ENCODE results near the gene ZNF217. TPM values are rescaled to one million over a fixed set of nuclear protein-coding genes. Genes with fewer than 3 reads are reported as not detected.
"Not testable (repeated sequence)": the region's sequence is repeated elsewhere in the genome, so short reads cannot be mapped to it uniquely, and the experiment has no call there.

The ZNF217 gene
- total RNA-seq, 2 experiments from 2014 or later = 83.5 to 87.4 TPM

DNA sequence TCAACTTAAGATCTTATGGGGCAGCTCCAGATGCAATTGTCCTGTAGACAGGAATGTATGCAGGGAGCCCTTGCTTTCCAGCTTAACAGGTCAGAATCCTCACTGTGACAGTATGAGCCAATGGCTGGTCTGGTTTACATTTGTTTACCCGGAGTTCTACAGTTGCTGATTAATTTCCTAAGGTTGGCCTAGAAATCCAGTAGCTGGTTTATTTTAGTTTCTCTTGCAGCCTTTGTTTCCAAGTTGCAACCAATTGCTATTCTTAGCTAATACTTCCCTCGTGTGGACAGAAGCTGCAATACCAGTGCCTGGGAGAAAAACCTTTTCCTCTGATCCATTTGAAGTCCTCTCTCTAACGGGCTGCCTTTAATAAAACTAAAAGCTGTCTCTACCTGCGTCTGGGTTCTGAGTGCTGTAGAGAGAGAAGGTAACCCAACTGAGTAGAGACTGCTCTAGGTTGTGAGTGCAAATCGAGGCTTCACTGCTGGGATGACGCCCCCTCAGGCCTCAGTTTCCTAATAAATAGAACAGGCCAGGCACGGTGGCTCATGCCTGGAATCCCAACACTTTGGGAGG lies 45.9 kb downstream of the ZNF217 start:
- CTCF ChIA-PET = interaction anchor here (2.2 kb wide), 1 partner anchor 1235 kb away, joined by 8 read pairs; no protein-coding TSS in a partner anchor
- H3K27me3 ChIP-seq (ENCODE audit: control insufficient read depth in 1 of 2, insufficient read depth in 2 of 2, low read length in 2 of 2) = no peaks in the 10 kb centered on the region
- no peaks in the 10 kb centered on the region for H3K9me3 ChIP-seq (ENCODE audit: control insufficient read depth in 1 of 2, insufficient read depth in 1 of 2, low read length in 2 of 2)
- POLR2A ChIA-PET = interaction anchor here (0.6 to 1.6 kb wide), 2 partner anchors 113 to 1419 kb away, joined by 5 read pairs; no protein-coding TSS in a partner anchor
- TF ChIP-seq, protein P1, sequence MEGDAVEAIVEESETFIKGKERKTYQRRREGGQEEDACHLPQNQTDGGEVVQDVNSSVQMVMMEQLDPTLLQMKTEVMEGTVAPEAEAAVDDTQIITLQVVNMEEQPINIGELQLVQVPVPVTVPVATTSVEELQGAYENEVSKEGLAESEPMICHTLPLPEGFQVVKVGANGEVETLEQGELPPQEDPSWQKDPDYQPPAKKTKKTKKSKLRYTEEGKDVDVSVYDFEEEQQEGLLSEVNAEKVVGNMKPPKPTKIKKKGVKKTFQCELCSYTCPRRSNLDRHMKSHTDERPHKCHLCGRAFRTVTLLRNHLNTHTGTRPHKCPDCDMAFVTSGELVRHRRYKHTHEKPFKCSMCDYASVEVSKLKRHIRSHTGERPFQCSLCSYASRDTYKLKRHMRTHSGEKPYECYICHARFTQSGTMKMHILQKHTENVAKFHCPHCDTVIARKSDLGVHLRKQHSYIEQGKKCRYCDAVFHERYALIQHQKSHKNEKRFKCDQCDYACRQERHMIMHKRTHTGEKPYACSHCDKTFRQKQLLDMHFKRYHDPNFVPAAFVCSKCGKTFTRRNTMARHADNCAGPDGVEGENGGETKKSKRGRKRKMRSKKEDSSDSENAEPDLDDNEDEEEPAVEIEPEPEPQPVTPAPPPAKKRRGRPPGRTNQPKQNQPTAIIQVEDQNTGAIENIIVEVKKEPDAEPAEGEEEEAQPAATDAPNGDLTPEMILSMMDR (IDR thresholded peaks at IDR 0.05) = peak; percentile 66
- peaks cover 5% of the 10 kb centered on the region for H3K4me1 Mint-ChIP-seq (ENCODE audit: low read depth)
- no peak overlapping the region for H3K4me3 ChIP-seq (ENCODE audit: low read length)
- no peaks in the 10 kb centered on the region for H3K27me3 Mint-ChIP-seq
- no peak overlapping the region for H3K27ac ChIP-seq (ENCODE audit: low read depth in 1 of 2, low read length in 2 of 2)
- H3K36me3 Mint-ChIP-seq (ENCODE audit: low read depth) = no peaks in the 10 kb centered on the region
- no peak overlapping the region for H3K4me3 Mint-ChIP-seq
- H3K27ac Mint-ChIP-seq = no peak overlapping the region
- H3K9me3 Mint-ChIP-seq = no peaks in the 10 kb centered on the region
- intact Hi-C loops (cut with DNase I, micrococcal nuclease) = loop anchor here (1.0 to 10.0 kb wide), 6 partner anchors 333 to 1420 kb away; no protein-coding TSS in a partner anchor
- no peaks in the 10 kb centered on the region for H3K36me3 ChIP-seq (ENCODE audit: insufficient read depth, low read length)
- H3K4me1 ChIP-seq (ENCODE audit: insufficient read depth, low read length) = no peaks in the 10 kb centered on the region
- ATAC-seq (ENCODE audit: poor library complexity) = peak; percentile 67
- peak in 9 of 14 experiments; percentile 3 to 61 (median 26) for DNase-seq

DNA sequence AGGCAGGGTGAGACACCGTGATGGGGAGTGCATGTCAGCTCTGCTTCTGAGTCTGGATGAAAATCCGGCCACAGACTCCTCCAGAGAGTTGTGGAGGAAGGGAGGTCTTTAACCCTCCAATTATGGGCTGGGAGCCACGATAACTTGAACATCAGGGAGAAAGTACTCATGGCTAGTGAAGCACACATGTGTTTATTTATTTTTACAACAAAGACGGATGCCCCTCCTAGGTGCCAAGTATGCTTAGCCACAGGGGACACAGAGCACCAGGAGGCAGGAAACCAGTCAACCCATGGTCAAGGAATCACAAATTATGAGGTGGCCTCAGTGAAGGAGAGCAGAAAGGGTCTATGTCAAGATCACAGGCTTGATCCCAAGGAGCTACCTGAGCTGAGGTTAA lies 54.1 kb downstream of the ZNF217 start:
- H3K27me3 ChIP-seq (ENCODE audit: control insufficient read depth in 1 of 2, insufficient read depth in 2 of 2, low read length in 2 of 2) = no peaks in the 10 kb centered on the region
- Mint-ChIP-seq H3K4me3 (no peak overlapping the region), H3K36me3 (ENCODE audit: low read depth) (no peaks in the 10 kb centered on the region), H3K27me3 (no peaks in the 10 kb centered on the region), H3K4me1 (ENCODE audit: low read depth) (no peaks in the 10 kb centered on the region), H3K9me3 (no peaks in the 10 kb centered on the region), H3K27ac (no peak overlapping the region)
- TF ChIP-seq, protein P1 (IDR thresholded peaks at IDR 0.05) = no peak
- DNase-seq (no peak), ATAC-seq (ENCODE audit: poor library complexity) (no peak)
- ChIA-PET CTCF (no interaction called here), POLR2A (no interaction called here)
- H3K36me3 ChIP-seq (ENCODE audit: insufficient read depth, low read length) = no peaks in the 10 kb centered on the region
- H3K27ac ChIP-seq (ENCODE audit: low read depth in 1 of 2, low read length in 2 of 2) = no peak overlapping the region
- H3K4me1 ChIP-seq (ENCODE audit: insufficient read depth, low read length) = no peaks in the 10 kb centered on the region
- H3K9me3 ChIP-seq (ENCODE audit: control insufficient read depth in 1 of 2, insufficient read depth in 1 of 2, low read length in 2 of 2) = no peaks in the 10 kb centered on the region
- intact Hi-C loops (cut with DNase I, micrococcal nuclease) = no loop called here
- no peak overlapping the region for H3K4me3 ChIP-seq (ENCODE audit: low read length)

DNA sequence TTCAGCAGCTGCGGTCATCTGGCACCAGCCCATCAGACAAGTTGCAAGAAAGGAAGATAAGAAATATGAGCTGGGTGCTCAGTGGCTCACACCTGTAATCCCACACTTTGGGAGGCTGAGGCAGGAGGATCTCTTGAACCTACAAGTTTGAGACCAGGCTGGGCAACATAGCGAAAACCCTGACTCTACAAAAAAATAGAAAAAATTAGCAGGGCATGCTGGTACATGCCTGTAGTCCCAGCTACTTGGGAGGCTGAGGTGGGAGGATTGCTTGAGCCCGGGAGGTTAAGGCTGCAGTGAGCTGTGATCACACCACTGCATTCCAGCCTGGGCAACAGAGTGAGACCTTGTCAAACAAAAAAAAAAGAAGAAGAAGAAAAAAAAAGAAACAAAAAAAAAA lies 57.3 kb downstream of the ZNF217 start:
- H3K27me3 Mint-ChIP-seq; H3K9me3 Mint-ChIP-seq; H3K4me3 ChIP-seq (ENCODE audit: low read length); H3K9me3 ChIP-seq (ENCODE audit: control insufficient read depth in 1 of 2, insufficient read depth in 1 of 2, low read length in 2 of 2); POLR2A ChIA-PET; intact Hi-C loops (cut with DNase I, micrococcal nuclease); H3K4me3 Mint-ChIP-seq; H3K27me3 ChIP-seq (ENCODE audit: control insufficient read depth in 1 of 2, insufficient read depth in 2 of 2, low read length in 2 of 2); H3K36me3 Mint-ChIP-seq (ENCODE audit: low read depth); H3K36me3 ChIP-seq (ENCODE audit: insufficient read depth, low read length); H3K4me1 ChIP-seq (ENCODE audit: insufficient read depth, low read length); CTCF ChIA-PET; H3K4me1 Mint-ChIP-seq (ENCODE audit: low read depth); ATAC-seq (ENCODE audit: poor library complexity); DNase-seq; H3K27ac ChIP-seq (ENCODE audit: low read depth in 1 of 2, low read length in 2 of 2); H3K27ac Mint-ChIP-seq: not testable (repeated sequence)

DNA sequence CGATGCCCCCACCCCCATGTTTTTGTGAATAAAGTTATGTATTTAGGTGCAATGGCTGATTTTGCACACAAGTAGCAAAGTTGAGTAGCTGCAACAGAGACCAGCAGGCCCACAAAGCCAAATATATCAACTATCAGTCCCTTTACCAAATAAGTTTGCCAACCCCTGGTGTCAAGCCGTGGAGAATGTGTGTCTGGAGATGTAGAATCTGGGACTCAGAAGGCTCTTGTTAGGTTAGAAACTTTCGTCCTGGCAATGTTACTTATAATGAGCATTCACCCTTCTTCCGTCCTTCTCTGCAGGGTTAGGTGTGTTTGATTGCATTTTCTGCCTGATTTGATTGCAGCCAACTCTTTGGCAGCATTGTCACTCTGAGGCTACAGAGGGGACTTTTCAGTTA lies 57.8 kb downstream of the ZNF217 start:
- H3K9me3 ChIP-seq (ENCODE audit: control insufficient read depth in 1 of 2, insufficient read depth in 1 of 2, low read length in 2 of 2) = no peaks in the 10 kb centered on the region
- no peaks in the 10 kb centered on the region for H3K36me3 ChIP-seq (ENCODE audit: insufficient read depth, low read length)
- H3K27me3 ChIP-seq (ENCODE audit: control insufficient read depth in 1 of 2, insufficient read depth in 2 of 2, low read length in 2 of 2) = no peaks in the 10 kb centered on the region
- H3K4me3 ChIP-seq (ENCODE audit: low read length) = no peak overlapping the region
- ChIA-PET POLR2A (no interaction called here), CTCF (interaction anchor here (0.6 kb wide), 1 partner anchor 11 kb away, joined by 3 read pairs; no protein-coding TSS in a partner anchor)
- no peaks in the 10 kb centered on the region for H3K9me3 Mint-ChIP-seq
- H3K4me1 ChIP-seq (ENCODE audit: insufficient read depth, low read length) = no peaks in the 10 kb centered on the region
- no peaks in the 10 kb centered on the region for H3K36me3 Mint-ChIP-seq (ENCODE audit: low read depth)
- no peaks in the 10 kb centered on the region for H3K4me1 Mint-ChIP-seq (ENCODE audit: low read depth)
- intact Hi-C loops (cut with DNase I, micrococcal nuclease) = no loop called here
- no peaks in the 10 kb centered on the region for H3K27me3 Mint-ChIP-seq
- ATAC-seq (ENCODE audit: poor library complexity) (no peak), DNase-seq (no peak)
- H3K4me3 Mint-ChIP-seq = no peak overlapping the region
- TF ChIP-seq, protein P1 (IDR thresholded peaks at IDR 0.05) = no peak
- no peak overlapping the region for H3K27ac ChIP-seq (ENCODE audit: low read depth in 1 of 2, low read length in 2 of 2)
- H3K27ac Mint-ChIP-seq = no peak overlapping the region
